Mesodermal cell (in vitro differentiated cells): ENCODE measurements around the gene TNFRSF13B.
"Not testable (repeated sequence)": the region's sequence is repeated elsewhere in the genome, so short reads cannot be mapped to it uniquely, and the experiment has no call there.

Experiments used
- H3K27ac ChIP-seq: 2 replicates; pipeline ENCODE4 v1.7.0; 2013; ENCODE audit warnings: mild to moderate bottlenecking, low read depth, low read length, moderate library complexity; ENCODE audit not compliant: severe bottlenecking
- H3K36me3 ChIP-seq: 2 replicates; pipeline ENCODE4 v1.7.1; 2013; ENCODE audit warnings: mild to moderate bottlenecking, low read length, moderate library complexity; ENCODE audit not compliant: control insufficient read depth, insufficient read depth
- H3K4me1 ChIP-seq: one replicate; pipeline ENCODE4 v1.7.1; 2013; ENCODE audit warnings: mild to moderate bottlenecking, low read length; ENCODE audit not compliant: insufficient read depth, control insufficient read depth, poor library complexity, severe bottlenecking
- H3K4me3 ChIP-seq: 2 replicates; pipeline ENCODE4 v1.7.0; 2013; ENCODE audit warnings: low read length, control low read depth, mild to moderate bottlenecking; ENCODE audit not compliant: insufficient read depth, poor library complexity, severe bottlenecking; ENCODE audit errors: extremely low read depth
- H3K9me3 ChIP-seq: 2 replicates; pipeline ENCODE4 v1.7.1; 2013; ENCODE audit warnings: mild to moderate bottlenecking, low read length, moderate library complexity; ENCODE audit not compliant: control insufficient read depth
- WGBS, 2 experiments: methylation state at CpG; one replicate each; pipeline ENCODE4 v1.1.5; 2013; ENCODE audit warnings: missing lambda C conversion rate in 2 of 2; ENCODE audit not compliant: insufficient coverage in 2 of 2; 5-methylcytosine and 5-hydroxymethylcytosine counted together

Gene TNFRSF13B

GRCh38 chr17:16912021-16912962 is 59.6 kb downstream of the TNFRSF13B start:
- 92 to 97% methylated on average over 9 to 10 of the region's 17 CpGs for WGBS, 2 experiments
- H3K4me3 ChIP-seq = no peak overlapping the region
- H3K9me3 ChIP-seq = no peaks in the 10 kb centered on the region
- peaks cover 17% of the 10 kb centered on the region for H3K4me1 ChIP-seq
- H3K27ac ChIP-seq = no peak overlapping the region
- H3K36me3 ChIP-seq = no peaks in the 10 kb centered on the region

GRCh38 chr17:16911141-16911937 is 60.6 kb downstream of the TNFRSF13B start:
- peak overlapping the region; percentile 62 for H3K27ac ChIP-seq
- no peaks in the 10 kb centered on the region for H3K9me3 ChIP-seq
- H3K36me3 ChIP-seq = no peaks in the 10 kb centered on the region
- WGBS, 2 experiments = 89 to 91% methylated on average over 14 to 15 of the region's 17 CpGs
- no peak overlapping the region for H3K4me3 ChIP-seq
- H3K4me1 ChIP-seq = peaks cover 17% of the 10 kb centered on the region

GRCh38 chr17:16910341-16910740 is 61.6 kb downstream of the TNFRSF13B start:
- 81 to 97% methylated on average over 5 to 8 of the region's 8 CpGs for WGBS, 2 experiments
- Histone ChIP-seq H3K4me1 (peaks cover 17% of the 10 kb centered on the region), H3K27ac (no peak overlapping the region), H3K36me3 (no peaks in the 10 kb centered on the region), H3K9me3 (no peaks in the 10 kb centered on the region), H3K4me3 (no peak overlapping the region)

GRCh38 chr17:16909472-16910246 is 62.3 kb downstream of the TNFRSF13B start:
- WGBS, 2 experiments = 67 to 72% methylated on average over 10 to 11 of the region's 13 CpGs
- Histone ChIP-seq H3K9me3 (no peaks in the 10 kb centered on the region), H3K36me3 (no peaks in the 10 kb centered on the region), H3K27ac (peak overlapping the region; percentile 69), H3K4me1 (peaks cover 17% of the 10 kb centered on the region), H3K4me3 (no peak overlapping the region)

GRCh38 chr17:16908273-16908672 is 63.6 kb downstream of the TNFRSF13B start:
- peaks cover 22% of the 10 kb centered on the region for H3K4me1 ChIP-seq
- no peaks in the 10 kb centered on the region for H3K36me3 ChIP-seq
- H3K4me3 ChIP-seq = no peak overlapping the region
- WGBS, 2 experiments = 91 to 100% methylated on average over 2 of the region's 3 CpGs
- H3K9me3 ChIP-seq = no peaks in the 10 kb centered on the region
- H3K27ac ChIP-seq = no peak overlapping the region

- Histone ChIP-seq H3K4me3 (no peak overlapping the region), H3K4me1 (peaks cover 21% of the 10 kb centered on the region), H3K9me3 (no peaks in the 10 kb centered on the region), H3K36me3 (no peaks in the 10 kb centered on the region), H3K27ac (no peak overlapping the region)
- WGBS, 2 experiments = 100% methylated on average over 1 to 3 of the region's 4 CpGs
Observed at GRCh38 chr17:16906680-16907079, 65.2 kb downstream of the TNFRSF13B start.

- Histone ChIP-seq H3K4me1 (peaks cover 13% of the 10 kb centered on the region), H3K9me3 (no peaks in the 10 kb centered on the region), H3K4me3 (no peak overlapping the region), H3K27ac (no peak overlapping the region), H3K36me3 (no peaks in the 10 kb centered on the region)
- 0% methylated on average over 1 of the region's 2 CpGs; no CpG with 5 or more reads in 1 of the 2 experiments for WGBS, 2 experiments
Observed at GRCh38 chr17:16905593-16906191, 66.2 kb downstream of the TNFRSF13B start.

GRCh38 chr17:16903070-16903469 is 68.8 kb downstream of the TNFRSF13B start:
- WGBS, 2 experiments = 80% methylated on average over 2 of the region's 3 CpGs; no CpG with 5 or more reads in 1 of the 2 experiments
- not testable (repeated sequence) for H3K36me3 ChIP-seq, H3K9me3 ChIP-seq, H3K4me3 ChIP-seq, H3K4me1 ChIP-seq, H3K27ac ChIP-seq

- no peak overlapping the region for H3K4me3 ChIP-seq
- H3K9me3 ChIP-seq = no peaks in the 10 kb centered on the region
- 97 to 100% methylated on average over 2 of the region's 2 CpGs for WGBS, 2 experiments
- H3K36me3 ChIP-seq = no peaks in the 10 kb centered on the region
- no peak overlapping the region for H3K27ac ChIP-seq
- H3K4me1 ChIP-seq = peaks cover 4% of the 10 kb centered on the region
Observed at GRCh38 chr17:16900288-16900882, 71.5 kb downstream of the TNFRSF13B start.
